Fibroblast of gingiva (primary cell): Measurements from ENCODE around the gene NUP37.
"Not testable (repeated sequence)": the region's sequence is repeated elsewhere in the genome, so short reads cannot be mapped to it uniquely, and the experiment has no call there.

Source experiments
- DNase-seq: peaks from one replicate; pipeline ENCODE4 v3.0.0-alpha.2; 2011; ENCODE audit warnings: low read depth

The NUP37 gene

GRCh38 chr12:102119674-102120563, at the start of gene NUP37, which contains the start of gene PARPBP:
Gene NUP37 (minus strand): TSS chr12:102120114. CDS start chr12:102118518, 1,596 bp downstream.
Gene PARPBP (plus strand): TSS chr12:102120183. CDS start chr12:102123889, 3,706 bp downstream.
- peak; percentile 82 for DNase-seq

- DNase-seq = peak; percentile 29
Measured at GRCh38 chr12:102167821-102168604, 48.1 kb upstream of the NUP37 start.

GRCh38 chr12:102163383-102163782, 43.5 kb upstream of the NUP37 start:
- DNase-seq = no peak

GRCh38 chr12:102155206-102155605, 35.3 kb upstream of the NUP37 start:
- not testable (repeated sequence) for DNase-seq

GRCh38 chr12:102147062-102147587, 27.2 kb upstream of the NUP37 start:
- DNase-seq = not testable (repeated sequence)

- peak; percentile 63 for DNase-seq
Measured at GRCh38 chr12:102144221-102144620, 24.3 kb upstream of the NUP37 start.

- not testable (repeated sequence) for DNase-seq
Measured at GRCh38 chr12:102142866-102143373, 23.0 kb upstream of the NUP37 start.

- not testable (repeated sequence) for DNase-seq
Measured at GRCh38 chr12:102137619-102138018, 17.7 kb upstream of the NUP37 start.

- DNase-seq = not testable (repeated sequence)
Measured at GRCh38 chr12:102131442-102131841, 11.5 kb upstream of the NUP37 start.

GRCh38 chr12:102130720-102131119, 10.8 kb upstream of the NUP37 start:
- DNase-seq = not testable (repeated sequence)

GRCh38 chr12:102121328-102121727, 1.4 kb upstream of the NUP37 start:
- DNase-seq = not testable (repeated sequence)

GRCh38 chr12:102120886-102121285, 972 bp upstream of the NUP37 start:
- peak; percentile 35 for DNase-seq

- no peak for DNase-seq
Measured at GRCh38 chr12:102120564-102120873, 605 bp upstream of the NUP37 start.

GRCh38 chr12:102118874-102119273, 1.0 kb downstream of the NUP37 start:
- DNase-seq = no peak

GRCh38 chr12:102116392-102116791, 3.5 kb downstream of the NUP37 start:
- DNase-seq = no peak

- DNase-seq = no peak
Measured at GRCh38 chr12:102114212-102114611, 5.7 kb downstream of the NUP37 start.

- DNase-seq = no peak
Measured at GRCh38 chr12:102110782-102111181, 9.1 kb downstream of the NUP37 start.

GRCh38 chr12:102107970-102108369, 11.9 kb downstream of the NUP37 start:
- no peak for DNase-seq

- DNase-seq = no peak
Measured at GRCh38 chr12:102106905-102107304, 13.0 kb downstream of the NUP37 start.

- DNase-seq = no peak
Measured at GRCh38 chr12:102096855-102097254, 23.1 kb downstream of the NUP37 start.

- peak; percentile 30 for DNase-seq
Measured at GRCh38 chr12:102095677-102096263, 24.1 kb downstream of the NUP37 start.

GRCh38 chr12:102093319-102093718, 26.6 kb downstream of the NUP37 start:
- DNase-seq = no peak
